GM12873 (cell line): ENCODE measurements around the gene CLASRP.

Experiments used
- CTCF ChIP-seq: IDR thresholded peaks from 2 replicates; pipeline ENCODE4 v1.5.1; 2012; ENCODE audit warnings: low read depth, mild to moderate bottlenecking, moderate library complexity, low read length, control low read depth; ENCODE audit not compliant: insufficient read depth; ENCODE audit errors: missing control alignments

The CLASRP gene

DNA sequence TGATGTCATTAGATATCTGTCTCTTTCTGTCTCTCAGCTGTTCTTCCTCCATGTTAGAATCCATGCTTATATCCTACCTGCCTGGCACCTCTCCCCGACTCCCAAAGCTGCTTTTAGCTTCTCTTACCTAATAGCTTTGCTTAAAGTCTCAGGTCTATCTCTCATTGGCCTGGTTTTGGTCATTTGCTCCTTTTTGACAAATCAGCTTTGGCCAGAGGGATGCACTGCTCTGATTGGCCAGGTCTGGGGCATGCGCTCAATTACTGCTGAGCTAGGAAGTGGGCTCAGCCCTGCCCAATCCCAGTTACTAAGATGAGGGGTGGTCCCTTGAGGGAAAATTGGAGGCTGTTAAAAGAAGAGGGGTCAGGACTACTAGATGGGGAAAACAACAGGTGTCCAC is 11.5 kb upstream of the CLASRP start:
- TF ChIP-seq CTCF: no peak

DNA sequence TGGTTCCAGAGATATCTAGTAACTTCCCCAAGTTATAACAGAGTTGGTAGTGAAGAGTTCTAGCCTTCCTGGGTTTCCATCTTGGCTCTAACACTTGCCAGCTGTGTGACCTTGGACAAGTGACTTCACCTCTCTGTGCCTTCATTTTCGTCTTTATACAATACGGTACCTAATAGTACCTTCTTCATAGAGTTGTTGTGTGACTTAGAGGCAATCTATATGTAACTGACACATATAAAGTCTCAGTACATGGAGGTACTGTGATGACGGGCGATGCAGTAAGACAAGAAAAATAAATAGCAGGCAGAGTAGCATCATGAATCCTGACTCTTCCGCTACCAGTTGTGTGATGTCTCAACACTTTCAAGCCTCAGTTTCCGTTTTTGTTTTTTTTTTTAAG is 8.0 kb upstream of the CLASRP start:
- TF ChIP-seq CTCF: no peak

DNA sequence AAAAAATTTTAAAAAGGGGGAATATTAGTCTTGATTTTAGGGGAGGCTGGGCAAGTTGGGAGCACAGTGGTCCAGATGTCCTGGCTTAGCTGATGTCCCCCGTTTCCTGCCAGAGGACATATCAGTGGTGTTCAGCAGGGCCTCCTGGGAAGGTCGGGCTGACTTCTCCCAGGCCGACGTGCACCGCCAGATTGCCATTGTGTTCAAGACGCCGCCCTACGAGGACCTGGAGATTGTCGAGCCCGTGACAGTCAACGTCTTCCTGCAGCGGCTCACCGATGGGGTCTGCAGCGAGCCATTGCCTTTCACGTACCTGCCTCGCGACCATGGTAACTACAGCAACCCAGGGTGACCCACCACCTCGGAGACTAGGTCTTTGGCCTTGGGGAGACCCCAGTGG is 6.4 kb upstream of the CLASRP start:
- TF ChIP-seq CTCF: no peak

DNA sequence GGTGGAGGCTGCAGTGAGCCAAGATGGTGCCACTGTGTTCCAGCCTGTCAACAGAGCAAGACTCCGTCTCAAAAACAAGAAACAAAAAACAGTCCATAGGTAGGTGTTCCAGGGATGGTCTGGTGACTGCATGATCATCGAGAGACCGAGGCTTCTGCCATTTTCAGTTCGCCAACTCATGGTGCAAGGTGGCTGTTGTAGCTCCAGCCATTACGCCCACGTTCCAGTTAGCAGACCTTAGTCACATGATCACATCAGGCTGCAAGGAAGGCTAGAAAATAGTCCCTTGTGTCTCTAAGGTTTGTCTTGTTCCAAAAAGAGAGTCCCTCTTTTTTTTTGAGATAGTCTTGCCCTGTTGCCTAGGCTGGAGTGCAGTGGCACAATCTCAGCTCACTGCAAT is 3.1 kb upstream of the CLASRP start:
- no peak for TF ChIP-seq CTCF

DNA sequence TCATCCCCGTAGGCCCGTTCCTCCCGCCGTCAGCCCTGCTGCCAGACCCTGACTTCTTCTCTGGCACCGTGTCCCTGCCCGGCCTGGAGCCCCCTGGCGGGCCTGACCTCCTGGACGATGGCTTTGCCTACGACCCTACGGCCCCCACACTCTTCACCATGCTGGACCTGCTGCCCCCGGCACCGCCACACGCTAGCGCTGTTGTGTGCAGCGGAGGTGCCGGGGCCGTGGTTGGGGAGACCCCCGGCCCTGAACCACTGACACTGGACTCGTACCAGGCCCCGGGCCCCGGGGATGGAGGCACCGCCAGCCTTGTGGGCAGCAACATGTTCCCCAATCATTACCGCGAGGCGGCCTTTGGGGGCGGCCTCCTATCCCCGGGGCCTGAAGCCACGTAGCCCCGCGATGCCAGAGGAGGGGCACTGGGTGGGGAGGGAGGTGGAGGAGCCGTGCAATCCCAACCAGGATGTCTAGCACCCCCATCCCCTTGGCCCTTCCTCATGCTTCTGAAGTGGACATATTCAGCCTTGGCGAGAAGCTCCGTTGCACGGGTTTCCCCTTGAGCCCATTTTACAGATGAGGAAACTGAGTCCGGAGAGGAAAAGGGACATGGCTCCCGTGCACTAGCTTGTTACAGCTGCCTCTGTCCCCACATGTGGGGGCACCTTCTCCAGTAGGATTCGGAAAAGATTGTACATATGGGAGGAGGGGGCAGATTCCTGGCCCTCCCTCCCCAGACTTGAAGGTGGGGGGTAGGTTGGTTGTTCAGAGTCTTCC is 1.3 kb upstream of the CLASRP start:
- TF ChIP-seq CTCF: no peak

GRCh38 chr19:45040059-45040771 is 1.4 kb downstream of the CLASRP start:
- TF ChIP-seq CTCF: no peak

- TF ChIP-seq CTCF: no peak
Observed at GRCh38 chr19:45041125-45041524, 2.3 kb downstream of the CLASRP start.
